ENCODE results near the gene PDE4D. TPM values are rescaled to one million over a fixed set of nuclear protein-coding genes. Genes with fewer than 3 reads are reported as not detected.

Gene PDE4D
- total RNA-seq, 4 donors from 2014 or later: 15.9 to 66.3 (median 48.7) TPM

- WGBS, 2 donors: 94 to 97% methylated on average over 2 of the region's 2 CpGs
- Histone ChIP-seq H3K36me3 (no peaks in the 10 kb centered on the region), H3K27ac (no peak overlapping the region), H3K9me3 (no peaks in the 10 kb centered on the region), H3K4me1 (peaks cover 0 to 14% (median 3%) of the 10 kb centered on the region in 4 donors), H3K4me3 (no peak overlapping the region), H3K27me3 (no peaks in the 10 kb centered on the region)
- no peak for TF ChIP-seq EP300 (IDR thresholded peaks at IDR 0.05)
- TF ChIP-seq POLR2A (IDR thresholded peaks at IDR 0.05): no peak
- TF ChIP-seq CTCF (IDR thresholded peaks at IDR 0.05): no peak
- DNase-seq (ENCODE audit: low spot score in 2 of 2): no peak
Measured at GRCh38 chr5:59138509-59138908, 755.0 kb downstream of the PDE4D start.

- no peak for TF ChIP-seq POLR2A (IDR thresholded peaks at IDR 0.05)
- TF ChIP-seq CTCF (IDR thresholded peaks at IDR 0.05): no peak
- TF ChIP-seq EP300 (IDR thresholded peaks at IDR 0.05): no peak
- 79 to 87% methylated on average over 2 of the region's 2 CpGs for WGBS, 2 donors
- DNase-seq (ENCODE audit: low spot score in 2 of 2): no peak
- Histone ChIP-seq H3K27ac (no peak overlapping the region), H3K4me3 (no peak overlapping the region), H3K36me3 (no peaks in the 10 kb centered on the region), H3K27me3 (no peaks in the 10 kb centered on the region), H3K9me3 (no peaks in the 10 kb centered on the region), H3K4me1 (peaks cover 0 to 14% (median 3%) of the 10 kb centered on the region in 4 donors)
Measured at GRCh38 chr5:59137846-59138245, 755.7 kb downstream of the PDE4D start.

- no peak for DNase-seq (ENCODE audit: low spot score in 2 of 2)
- peaks cover 0 to 14% (median 3%) of the 10 kb centered on the region in 4 donors for H3K4me1 ChIP-seq
- WGBS, 2 donors: 47 to 87% methylated on average over 2 of the region's 2 CpGs
- H3K27ac ChIP-seq: no peak overlapping the region
- TF ChIP-seq CTCF (IDR thresholded peaks at IDR 0.05) (no peak), POLR2A (IDR thresholded peaks at IDR 0.05) (no peak), EP300 (IDR thresholded peaks at IDR 0.05) (no peak)
- H3K36me3 ChIP-seq: no peaks in the 10 kb centered on the region
- no peak overlapping the region for H3K4me3 ChIP-seq
- no peaks in the 10 kb centered on the region for H3K27me3 ChIP-seq
- H3K9me3 ChIP-seq: no peaks in the 10 kb centered on the region
Measured at GRCh38 chr5:59136549-59136948, 757.0 kb downstream of the PDE4D start.

- no peak for TF ChIP-seq POLR2A (IDR thresholded peaks at IDR 0.05)
- no peak for TF ChIP-seq EP300 (IDR thresholded peaks at IDR 0.05)
- TF ChIP-seq CTCF (IDR thresholded peaks at IDR 0.05): no peak
- H3K36me3 ChIP-seq: no peaks in the 10 kb centered on the region
Measured at GRCh38 chr5:59134471-59135163, 758.9 kb downstream of the PDE4D start.

GRCh38 chr5:59133764-59134261 lies 759.7 kb downstream of the PDE4D start:
- no peak for DNase-seq (ENCODE audit: low spot score in 2 of 2)
- Histone ChIP-seq H3K4me1 (peaks cover 0 to 14% (median 3%) of the 10 kb centered on the region in 4 donors), H3K36me3 (no peaks in the 10 kb centered on the region), H3K4me3 (no peak overlapping the region), H3K27ac (no peak overlapping the region), H3K9me3 (no peaks in the 10 kb centered on the region), H3K27me3 (no peaks in the 10 kb centered on the region)
- TF ChIP-seq CTCF (IDR thresholded peaks at IDR 0.05): no peak
- TF ChIP-seq POLR2A (IDR thresholded peaks at IDR 0.05): no peak
- TF ChIP-seq EP300 (IDR thresholded peaks at IDR 0.05): no peak
- WGBS, 2 donors: 49 to 66% methylated on average over 2 of the region's 2 CpGs

More at GRCh38 chr5:59134471-59135163, 758.9 kb downstream of the PDE4D start:
- 58 to 65% methylated on average over 5 of the region's 5 CpGs for WGBS, 2 donors
- no peaks in the 10 kb centered on the region for H3K27me3 ChIP-seq
- H3K27ac ChIP-seq: no peak overlapping the region
- peaks cover 0 to 14% (median 3%) of the 10 kb centered on the region in 4 donors for H3K4me1 ChIP-seq
- H3K9me3 ChIP-seq: no peaks in the 10 kb centered on the region
- no peak for DNase-seq (ENCODE audit: low spot score in 2 of 2)
- no peak overlapping the region for H3K4me3 ChIP-seq

All from tibial nerve (tissue), 4 donors.